Measurements from ENCODE around the gene KCTD4.

The KCTD4 gene

DNA sequence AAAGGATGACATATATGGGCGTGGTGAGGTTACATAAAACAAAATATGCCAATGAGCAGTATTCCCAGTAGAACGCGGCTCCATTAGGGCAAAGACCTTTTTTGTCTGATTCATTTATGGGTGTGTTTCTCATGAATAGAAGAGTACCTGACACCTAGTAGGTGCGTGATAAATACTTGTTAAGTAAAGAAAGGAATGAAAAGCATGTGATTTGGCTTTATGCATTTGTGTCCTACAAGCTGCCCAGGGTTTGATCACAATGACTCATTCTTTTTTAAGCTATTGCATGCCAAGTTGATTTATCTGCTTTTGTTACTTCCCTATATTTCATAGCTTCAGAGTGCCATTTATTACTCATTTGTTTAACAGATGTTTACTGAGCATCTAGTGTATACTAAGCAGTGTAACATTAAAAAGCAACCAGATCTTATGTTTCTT, 19.1 kb upstream of the KCTD4 start:
- POLR2A ChIA-PET = no interaction called here
- TF ChIP-seq, protein P1, sequence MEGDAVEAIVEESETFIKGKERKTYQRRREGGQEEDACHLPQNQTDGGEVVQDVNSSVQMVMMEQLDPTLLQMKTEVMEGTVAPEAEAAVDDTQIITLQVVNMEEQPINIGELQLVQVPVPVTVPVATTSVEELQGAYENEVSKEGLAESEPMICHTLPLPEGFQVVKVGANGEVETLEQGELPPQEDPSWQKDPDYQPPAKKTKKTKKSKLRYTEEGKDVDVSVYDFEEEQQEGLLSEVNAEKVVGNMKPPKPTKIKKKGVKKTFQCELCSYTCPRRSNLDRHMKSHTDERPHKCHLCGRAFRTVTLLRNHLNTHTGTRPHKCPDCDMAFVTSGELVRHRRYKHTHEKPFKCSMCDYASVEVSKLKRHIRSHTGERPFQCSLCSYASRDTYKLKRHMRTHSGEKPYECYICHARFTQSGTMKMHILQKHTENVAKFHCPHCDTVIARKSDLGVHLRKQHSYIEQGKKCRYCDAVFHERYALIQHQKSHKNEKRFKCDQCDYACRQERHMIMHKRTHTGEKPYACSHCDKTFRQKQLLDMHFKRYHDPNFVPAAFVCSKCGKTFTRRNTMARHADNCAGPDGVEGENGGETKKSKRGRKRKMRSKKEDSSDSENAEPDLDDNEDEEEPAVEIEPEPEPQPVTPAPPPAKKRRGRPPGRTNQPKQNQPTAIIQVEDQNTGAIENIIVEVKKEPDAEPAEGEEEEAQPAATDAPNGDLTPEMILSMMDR (IDR thresholded peaks at IDR 0.05; ENCODE audit: control extremely low read depth, extremely low read depth, low read depth, missing control alignments) = no peak
- CTCF ChIA-PET = interaction anchor here (1.4 to 1.8 kb wide), 3 partner anchors 12 to 61 kb away, joined by 3 to 6 read pairs (median 5); no protein-coding TSS in a partner anchor
- DNase-seq (ENCODE audit: extremely low spot score) = no peak

DNA sequence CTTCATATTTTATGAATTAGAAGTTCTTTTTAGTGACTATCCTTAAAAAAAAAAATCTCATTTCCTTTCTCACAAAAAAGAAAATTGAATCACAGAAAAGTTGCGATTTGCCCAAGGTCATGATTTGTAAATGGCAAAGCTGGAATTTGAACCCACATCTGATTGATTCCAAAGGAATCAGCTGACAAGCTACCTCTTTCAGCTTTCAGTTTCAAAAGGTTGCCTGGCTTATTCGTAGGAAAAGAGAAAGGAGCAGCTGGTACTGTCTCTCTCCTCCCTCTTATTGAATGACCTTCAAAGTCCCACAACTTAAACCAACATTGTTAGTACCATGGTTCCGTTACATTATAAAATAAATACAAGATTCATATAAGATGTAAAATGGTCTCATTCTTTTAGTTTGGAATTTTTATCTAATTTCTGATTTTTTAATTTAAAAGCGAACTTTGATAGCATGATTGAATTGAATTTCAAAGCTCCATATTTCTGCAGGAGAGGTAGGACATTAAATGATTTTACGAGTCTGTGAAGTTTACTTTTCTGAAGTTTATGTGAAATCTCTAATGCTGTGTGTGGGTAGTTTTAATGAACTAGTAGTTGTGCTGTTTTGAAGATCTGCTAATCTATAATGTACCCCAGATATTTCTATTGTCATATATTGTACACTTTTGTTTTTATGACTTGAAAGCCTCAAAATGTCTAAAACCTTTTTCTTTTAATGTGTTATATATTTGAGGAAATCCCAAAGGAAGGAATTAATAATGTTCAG, 18.5 kb upstream of the KCTD4 start:
- POLR2A ChIA-PET = no interaction called here

DNA sequence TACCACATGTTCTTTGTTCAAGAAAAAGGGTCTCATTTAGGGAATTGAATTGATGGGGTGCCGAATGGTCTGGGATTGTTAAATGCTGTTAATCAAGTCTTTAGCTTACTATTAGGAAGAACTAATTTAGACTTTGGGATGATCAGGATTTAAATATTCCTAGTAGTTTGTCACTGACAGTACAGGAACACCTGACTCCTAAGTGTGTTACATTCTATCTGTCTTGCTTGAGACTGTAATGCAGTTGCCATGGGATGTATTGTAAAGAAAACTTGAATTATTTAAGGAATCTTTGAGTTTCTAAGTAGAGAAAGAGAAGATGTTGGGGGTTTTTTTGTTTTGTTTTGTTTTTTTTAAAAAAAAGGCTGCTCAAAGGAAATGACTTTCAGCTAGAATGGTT, 17.8 kb upstream of the KCTD4 start:
- ChIA-PET POLR2A (interaction anchor here (0.6 kb wide), 1 partner anchor 10 kb away, joined by 4 read pairs; no protein-coding TSS in a partner anchor), CTCF (interaction anchor here (1.8 kb wide), 1 partner anchor 14 kb away, joined by 6 read pairs; no protein-coding TSS in a partner anchor)
- no peak for DNase-seq (ENCODE audit: extremely low spot score)

More for the DNA sequence above, 18.5 kb upstream of the KCTD4 start:
- DNase-seq (ENCODE audit: extremely low spot score) = no peak
- CTCF ChIA-PET = interaction anchor here (1.4 to 1.8 kb wide), 3 partner anchors 13 to 62 kb away, joined by 3 to 6 read pairs (median 5); no protein-coding TSS in a partner anchor
- TF ChIP-seq, protein P1 (IDR thresholded peaks at IDR 0.05; ENCODE audit: control extremely low read depth, extremely low read depth, low read depth, missing control alignments) = no peak

DNA sequence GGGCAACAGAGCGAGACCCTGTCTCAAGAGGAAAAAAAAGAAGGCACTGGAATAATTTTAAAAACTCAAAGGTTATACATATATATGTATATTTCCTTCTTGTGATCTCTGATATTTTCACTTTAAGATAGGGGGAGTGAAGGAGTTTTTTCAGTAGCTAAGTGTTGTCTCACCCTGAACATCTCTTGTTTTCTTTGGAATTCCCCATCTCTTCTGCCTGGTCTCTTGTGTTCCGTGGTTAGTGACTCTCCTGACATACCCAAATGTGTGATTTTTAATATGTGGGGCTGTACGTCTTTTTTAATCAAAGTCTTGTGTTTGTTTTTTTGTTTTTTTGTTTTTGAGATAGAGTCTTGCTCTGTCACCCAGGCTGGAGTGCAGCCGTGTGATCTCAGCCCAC, 15.3 kb upstream of the KCTD4 start:
- ChIA-PET CTCF (interaction anchor here (1.0 to 2.3 kb wide), 3 partner anchors 8 to 21 kb away, joined by 3 to 8 read pairs (median 6); no protein-coding TSS in a partner anchor), POLR2A (interaction anchor here (0.7 kb wide), 1 partner anchor 138 kb away, joined by 3 read pairs; no protein-coding TSS in a partner anchor)
- DNase-seq (ENCODE audit: extremely low spot score) = peak; percentile 15
- TF ChIP-seq, protein P1 (IDR thresholded peaks at IDR 0.05; ENCODE audit: control extremely low read depth, extremely low read depth, low read depth, missing control alignments) = no peak

More for the DNA sequence above, 17.8 kb upstream of the KCTD4 start:
- TF ChIP-seq, protein P1 (IDR thresholded peaks at IDR 0.05; ENCODE audit: control extremely low read depth, extremely low read depth, low read depth, missing control alignments) = no peak

DNA sequence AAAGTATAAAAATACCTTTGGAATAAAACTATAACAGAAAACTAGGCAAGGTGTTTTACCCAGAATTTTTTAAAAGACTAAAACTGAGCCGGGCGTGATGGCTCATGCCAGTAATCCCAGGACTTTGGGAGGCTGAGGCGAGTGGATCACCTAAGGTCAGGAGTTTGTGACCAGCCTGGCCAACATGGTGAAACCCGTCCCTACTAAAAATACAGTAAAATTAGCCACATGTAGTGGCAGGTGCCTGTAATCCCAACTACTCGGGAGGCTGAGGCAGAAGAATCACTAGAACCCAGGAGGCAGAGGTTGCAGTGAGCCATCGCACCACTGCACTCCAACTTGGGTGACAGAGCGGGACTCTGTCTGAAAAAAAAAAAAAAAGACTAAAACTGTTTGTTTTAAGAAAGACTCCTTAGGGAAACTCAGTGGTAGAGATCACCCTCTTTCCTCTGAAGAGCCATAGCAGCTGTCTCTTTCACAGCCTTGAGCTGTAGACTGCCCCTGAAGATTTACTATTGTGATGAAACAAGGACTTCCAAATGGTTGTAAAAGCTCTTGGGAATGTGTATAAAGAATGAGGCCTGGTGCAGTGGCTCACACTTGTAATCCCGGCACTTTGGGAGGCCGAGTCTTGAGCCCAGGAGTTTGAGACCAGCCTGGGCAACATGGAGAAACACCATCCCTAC, 14.7 kb upstream of the KCTD4 start:
- TF ChIP-seq, protein P1 (IDR thresholded peaks at IDR 0.05; ENCODE audit: control extremely low read depth, extremely low read depth, low read depth, missing control alignments) = no peak
- CTCF ChIA-PET = interaction anchor here (1.0 to 2.3 kb wide), 2 partner anchors 9 to 17 kb away, joined by 3 to 8 read pairs; no protein-coding TSS in a partner anchor
- POLR2A ChIA-PET = interaction anchor here (0.7 kb wide), 1 partner anchor 139 kb away, joined by 3 read pairs; no protein-coding TSS in a partner anchor
- DNase-seq (ENCODE audit: extremely low spot score) = no peak

DNA sequence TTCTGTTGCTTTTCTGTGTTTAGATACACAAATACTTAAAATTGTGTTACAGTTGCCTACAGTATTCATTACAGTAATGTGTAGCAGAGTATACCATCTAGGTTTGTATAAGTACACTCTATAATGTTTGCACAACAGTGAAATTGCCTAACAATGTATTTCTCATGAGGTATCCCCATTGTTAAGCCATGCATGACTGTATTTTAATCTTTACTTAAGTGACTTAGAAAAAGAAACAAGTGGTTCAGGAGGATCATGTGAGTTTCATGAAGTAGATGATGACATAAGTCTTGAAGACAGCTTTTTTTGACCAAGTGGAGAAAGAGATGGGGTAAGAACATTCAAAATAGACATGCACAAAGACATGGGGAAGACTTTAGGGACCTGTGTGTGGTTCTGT, 8.4 kb upstream of the KCTD4 start:
- no peak for DNase-seq (ENCODE audit: extremely low spot score)
- TF ChIP-seq, protein P1 (IDR thresholded peaks at IDR 0.05; ENCODE audit: control extremely low read depth, extremely low read depth, low read depth, missing control alignments) = no peak
- POLR2A ChIA-PET = no interaction called here
- CTCF ChIA-PET = interaction anchor here (0.9 to 2.6 kb wide), 3 partner anchors 9 to 35 kb away, joined by 3 to 11 read pairs (median 8); partner anchors contain the start of gene KCTD4

Measured in GM10248 (cell line).